ENCODE results near the gene AVPR1B.

The AVPR1B gene

DNA sequence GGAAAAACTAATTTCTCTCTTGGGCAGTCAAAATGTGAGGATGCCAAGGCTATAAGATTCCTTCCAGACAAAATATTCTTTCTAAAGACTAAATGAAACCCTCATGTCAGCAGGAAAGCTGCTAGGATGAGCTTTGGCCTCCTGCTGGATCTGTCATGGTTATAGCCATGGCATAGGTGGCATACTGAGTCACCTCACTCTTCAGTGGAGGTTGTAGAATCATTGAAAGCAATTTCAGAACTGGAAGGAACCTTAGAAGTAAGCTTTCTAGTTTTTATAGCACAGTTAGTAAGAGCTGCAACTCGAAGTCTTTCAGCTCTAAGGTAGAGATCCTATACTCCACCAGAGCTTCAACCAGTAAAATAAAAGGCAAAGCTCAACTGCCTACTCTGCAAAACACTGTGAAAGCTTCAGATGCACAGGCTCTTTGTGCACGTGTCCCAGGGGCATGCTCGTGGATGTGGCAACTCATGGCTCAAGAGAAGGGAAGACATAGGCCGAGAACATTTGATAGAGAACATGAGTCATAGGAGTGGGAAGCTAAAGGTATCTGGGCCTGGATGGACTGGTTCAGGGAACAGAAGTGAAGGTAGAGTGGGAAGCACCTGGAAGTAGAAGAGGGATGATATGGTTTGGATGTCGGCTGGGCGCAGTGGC, 5.8 kb downstream of the AVPR1B start:
- no peaks in the 10 kb centered on the region for H3K27me3 ChIP-seq (ENCODE audit: insufficient read depth, low read depth)
- H4K20me1 ChIP-seq (ENCODE audit: insufficient read depth), result no peaks in the 10 kb centered on the region
- no peak overlapping the region for H3K27ac ChIP-seq
- H3K9ac ChIP-seq, result no peak overlapping the region
- no peak overlapping the region for H3K4me2 ChIP-seq
- no peaks in the 10 kb centered on the region for H3K79me2 ChIP-seq (ENCODE audit: insufficient read depth, low read depth)
- H3K4me1 ChIP-seq (ENCODE audit: low read depth, poor library complexity, severe bottlenecking), result peaks cover 5% of the 10 kb centered on the region
- H2AFZ ChIP-seq (ENCODE audit: low read depth), result no peak overlapping the region
- no peak overlapping the region for H3K4me3 ChIP-seq (IDR thresholded peaks at IDR 0.05; ENCODE audit: insufficient read depth, low read depth, low read length)
- no peak for TF ChIP-seq CTCF (conservative IDR thresholded peaks at IDR 0.05; ENCODE audit: low read depth, low read length)
- no peaks in the 10 kb centered on the region for H3K36me3 ChIP-seq (ENCODE audit: insufficient read depth)

DNA sequence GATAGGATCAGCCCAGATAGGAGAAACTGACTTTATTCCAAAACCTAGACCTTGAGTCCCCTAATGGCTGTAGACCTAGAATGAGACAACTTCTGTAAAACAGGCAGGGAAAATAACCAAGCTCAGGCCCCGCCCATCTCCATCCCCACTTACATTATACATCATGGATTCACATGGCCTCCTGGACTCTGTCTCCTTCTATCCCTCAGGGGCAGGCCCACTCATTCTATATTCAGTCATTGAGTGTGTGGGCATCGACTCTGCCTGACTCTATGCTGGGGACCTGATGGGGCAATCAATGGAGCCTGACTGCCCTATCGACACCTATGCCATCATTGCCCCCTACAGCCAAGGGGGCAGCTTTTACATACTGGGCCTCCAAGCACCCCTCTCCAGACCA, 6.4 kb downstream of the AVPR1B start:
- H3K4me2 ChIP-seq, result no peak overlapping the region
- no peak overlapping the region for H2AFZ ChIP-seq (ENCODE audit: low read depth)
- TF ChIP-seq CTCF (conservative IDR thresholded peaks at IDR 0.05; ENCODE audit: low read depth, low read length), result no peak
- H4K20me1 ChIP-seq (ENCODE audit: insufficient read depth), result no peaks in the 10 kb centered on the region
- no peak overlapping the region for H3K4me3 ChIP-seq (IDR thresholded peaks at IDR 0.05; ENCODE audit: insufficient read depth, low read depth, low read length)
- H3K36me3 ChIP-seq (ENCODE audit: insufficient read depth), result no peaks in the 10 kb centered on the region
- no peak overlapping the region for H3K27ac ChIP-seq
- H3K4me1 ChIP-seq (ENCODE audit: low read depth, poor library complexity, severe bottlenecking), result peaks cover 7% of the 10 kb centered on the region
- no peaks in the 10 kb centered on the region for H3K27me3 ChIP-seq (ENCODE audit: insufficient read depth, low read depth)
- H3K79me2 ChIP-seq (ENCODE audit: insufficient read depth, low read depth), result no peaks in the 10 kb centered on the region
- H3K9ac ChIP-seq, result no peak overlapping the region

GRCh38 chr1:206110161-206110560, 7.0 kb downstream of the AVPR1B start:
- H3K36me3 ChIP-seq (ENCODE audit: insufficient read depth), result no peaks in the 10 kb centered on the region
- H3K27me3 ChIP-seq (ENCODE audit: insufficient read depth, low read depth), result no peaks in the 10 kb centered on the region
- no peak overlapping the region for H3K27ac ChIP-seq
- no peak overlapping the region for H3K9ac ChIP-seq
- H3K4me3 ChIP-seq (IDR thresholded peaks at IDR 0.05; ENCODE audit: insufficient read depth, low read depth, low read length), result no peak overlapping the region
- peaks cover 7% of the 10 kb centered on the region for H3K4me1 ChIP-seq (ENCODE audit: low read depth, poor library complexity, severe bottlenecking)
- no peak overlapping the region for H3K4me2 ChIP-seq
- no peaks in the 10 kb centered on the region for H3K79me2 ChIP-seq (ENCODE audit: insufficient read depth, low read depth)
- no peak for TF ChIP-seq CTCF (conservative IDR thresholded peaks at IDR 0.05; ENCODE audit: low read depth, low read length)
- H2AFZ ChIP-seq (ENCODE audit: low read depth), result no peak overlapping the region
- H4K20me1 ChIP-seq (ENCODE audit: insufficient read depth), result no peaks in the 10 kb centered on the region

- no peak for TF ChIP-seq CTCF (conservative IDR thresholded peaks at IDR 0.05; ENCODE audit: low read depth, low read length)
- no peaks in the 10 kb centered on the region for H3K27me3 ChIP-seq (ENCODE audit: insufficient read depth, low read depth)
- H3K79me2 ChIP-seq (ENCODE audit: insufficient read depth, low read depth), result no peaks in the 10 kb centered on the region
- H3K9ac ChIP-seq, result no peak overlapping the region
- H3K4me3 ChIP-seq (IDR thresholded peaks at IDR 0.05; ENCODE audit: insufficient read depth, low read depth, low read length), result no peak overlapping the region
- no peak overlapping the region for H2AFZ ChIP-seq (ENCODE audit: low read depth)
- no peaks in the 10 kb centered on the region for H4K20me1 ChIP-seq (ENCODE audit: insufficient read depth)
- H3K4me2 ChIP-seq, result no peak overlapping the region
- H3K36me3 ChIP-seq (ENCODE audit: insufficient read depth), result no peaks in the 10 kb centered on the region
- no peak overlapping the region for H3K27ac ChIP-seq
- peaks cover 7% of the 10 kb centered on the region for H3K4me1 ChIP-seq (ENCODE audit: low read depth, poor library complexity, severe bottlenecking)
These were observed 7.5 kb downstream of the AVPR1B start for GRCh38 chr1:206109718-206110117.
